HG03558 (cell line): ENCODE data around the gene PNMA8B.
"Not testable (repeated sequence)": the region's sequence is repeated elsewhere in the genome, so short reads cannot be mapped to it uniquely, and the experiment has no call there.

Source experiments
- ATAC-seq: cut with Tn5 transposase; IDR thresholded peaks from one replicate; pipeline ENCODE4 v1.9.1; 2021; ENCODE audit warnings: moderate number of reproducible peaks; ENCODE audit not compliant: unreplicated experiment; ENCODE audit errors: extremely low read depth

The PNMA8B gene, protein sequence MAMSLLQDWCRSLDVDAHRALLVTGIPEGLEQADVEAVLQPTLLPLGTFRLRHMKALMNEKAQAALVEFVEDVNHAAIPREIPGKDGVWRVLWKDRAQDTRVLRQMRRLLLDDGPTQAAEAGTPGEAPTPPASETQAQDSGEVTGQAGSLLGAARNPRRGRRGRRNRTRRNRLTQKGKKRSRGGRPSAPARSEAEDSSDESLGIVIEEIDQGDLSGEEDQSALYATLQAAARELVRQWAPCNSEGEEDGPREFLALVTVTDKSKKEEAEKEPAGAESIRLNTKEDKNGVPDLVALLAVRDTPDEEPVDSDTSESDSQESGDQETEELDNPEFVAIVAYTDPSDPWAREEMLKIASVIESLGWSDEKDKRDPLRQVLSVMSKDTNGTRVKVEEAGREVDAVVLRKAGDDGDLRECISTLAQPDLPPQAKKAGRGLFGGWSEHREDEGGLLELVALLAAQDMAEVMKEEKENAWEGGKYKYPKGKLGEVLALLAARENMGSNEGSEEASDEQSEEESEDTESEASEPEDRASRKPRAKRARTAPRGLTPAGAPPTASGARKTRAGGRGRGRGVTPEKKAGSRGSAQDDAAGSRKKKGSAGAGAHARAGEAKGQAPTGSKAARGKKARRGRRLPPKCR

GRCh38 chr19:46495786-46496099 is at the start of gene PNMA8B:
Gene PNMA8B (minus strand): TSS chr19:46495867. CDS start chr19:46495465, 402 bp downstream.
- no peak for ATAC-seq

GRCh38 chr19:46544651-46545050 is 49.0 kb upstream of the PNMA8B start:
- no peak for ATAC-seq

DNA sequence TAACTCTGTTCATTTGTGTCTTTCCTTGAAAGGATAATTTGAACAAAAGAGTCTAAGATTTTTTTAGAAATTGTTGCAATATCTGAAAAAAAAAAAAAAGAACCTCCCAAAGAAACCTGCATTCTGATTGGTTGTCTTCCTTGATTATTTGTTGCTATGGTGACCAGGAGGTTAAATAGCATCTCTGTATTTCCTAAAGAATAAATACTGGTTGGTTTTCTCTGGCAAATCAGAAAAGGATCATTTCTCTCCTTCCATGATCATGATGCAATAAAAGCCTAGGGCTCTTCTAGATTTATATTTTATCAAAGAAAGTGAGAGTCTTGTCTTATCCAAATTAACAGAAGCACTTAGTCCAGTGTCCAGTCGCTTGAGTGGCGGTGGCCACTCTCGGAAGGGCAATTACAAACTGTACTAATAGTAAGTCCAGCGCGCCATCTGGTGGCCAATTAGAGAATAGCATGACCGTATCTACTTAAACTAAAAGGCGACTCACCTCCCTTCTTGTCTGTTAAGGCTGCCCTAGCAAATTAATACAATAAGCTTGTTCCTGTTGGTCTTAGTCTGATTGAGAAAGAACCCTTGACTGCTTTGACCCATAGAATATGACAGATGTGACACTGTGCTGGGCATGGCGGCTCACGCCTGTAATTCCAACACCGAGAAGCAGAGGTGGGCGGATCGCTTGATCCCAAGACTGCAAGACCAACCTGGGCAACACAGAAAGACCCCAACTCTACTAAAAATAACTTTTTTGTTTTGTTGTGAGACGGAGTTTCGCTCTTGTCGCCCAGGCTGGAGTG is 47.0 kb upstream of the PNMA8B start:
- ATAC-seq = no peak

GRCh38 chr19:46537136-46538097 is 41.8 kb upstream of the PNMA8B start:
- ATAC-seq = no peak

DNA sequence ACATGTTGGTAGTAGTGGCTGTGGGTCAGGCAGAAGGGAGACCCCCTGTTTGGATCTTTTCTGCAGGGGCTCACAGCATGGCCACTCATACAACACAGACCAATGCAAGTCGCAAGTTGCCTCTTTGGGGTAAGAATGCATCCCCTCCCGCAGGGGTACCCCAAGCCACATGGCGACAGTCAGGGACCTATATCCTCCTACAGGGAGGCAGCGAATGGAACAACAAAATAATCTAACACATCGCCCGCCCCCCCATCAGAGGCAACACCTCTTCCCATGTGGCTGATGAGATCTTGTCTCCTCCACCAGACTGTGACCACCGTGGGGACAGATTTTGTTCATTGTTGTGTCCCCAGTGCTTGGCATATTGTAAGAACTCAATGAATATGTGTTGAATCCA is 40.7 kb upstream of the PNMA8B start:
- ATAC-seq = no peak

DNA sequence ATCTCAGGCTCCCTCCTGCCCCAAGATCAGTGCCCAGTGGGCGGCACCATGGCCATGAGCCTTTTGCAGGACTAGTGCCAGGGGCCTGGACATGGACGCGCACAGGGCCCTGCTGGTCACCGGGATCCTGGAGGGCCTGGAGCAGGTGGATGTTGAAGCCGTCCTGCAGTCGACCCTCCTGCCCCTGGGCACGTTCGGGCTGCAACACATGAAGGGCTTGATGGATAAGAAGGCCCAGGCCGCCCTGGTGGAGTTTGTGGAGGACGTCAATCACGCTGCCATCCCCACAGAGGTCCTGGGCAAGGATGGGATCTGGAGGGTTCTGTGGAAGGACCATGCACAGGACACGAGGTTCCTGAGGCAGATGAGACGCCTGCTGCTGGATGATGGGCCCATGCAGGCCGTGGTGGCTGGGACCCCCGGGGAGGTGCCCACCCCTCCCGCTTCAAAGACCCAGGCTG is 38.0 kb upstream of the PNMA8B start:
- no peak for ATAC-seq

DNA sequence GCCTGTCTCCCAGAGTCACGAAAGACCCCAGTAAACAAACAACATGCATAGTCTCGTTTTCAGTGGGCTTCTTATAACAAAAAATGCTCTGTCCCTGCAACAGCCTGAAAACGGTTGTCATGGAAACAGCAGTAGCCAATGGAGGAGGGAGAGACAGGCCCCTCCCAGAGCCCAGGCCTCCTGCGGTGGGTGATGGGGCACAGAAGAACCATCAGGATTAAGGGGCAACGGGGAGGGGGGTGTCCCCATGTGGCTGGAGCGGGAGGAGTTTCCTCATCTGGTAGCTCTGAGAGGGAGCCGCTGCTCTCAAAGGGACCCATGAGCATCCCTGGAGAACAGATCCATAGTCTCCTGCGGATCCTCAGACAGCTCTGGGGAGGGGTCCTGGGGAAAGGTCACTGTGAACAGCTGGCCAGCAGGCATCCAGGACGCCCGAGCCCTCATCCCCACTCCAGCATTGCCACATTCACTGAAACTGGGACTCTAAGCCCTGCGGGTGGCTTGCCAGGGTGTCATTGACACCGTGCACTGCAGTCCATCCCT is 37.5 kb upstream of the PNMA8B start:
- ATAC-seq = no peak

DNA sequence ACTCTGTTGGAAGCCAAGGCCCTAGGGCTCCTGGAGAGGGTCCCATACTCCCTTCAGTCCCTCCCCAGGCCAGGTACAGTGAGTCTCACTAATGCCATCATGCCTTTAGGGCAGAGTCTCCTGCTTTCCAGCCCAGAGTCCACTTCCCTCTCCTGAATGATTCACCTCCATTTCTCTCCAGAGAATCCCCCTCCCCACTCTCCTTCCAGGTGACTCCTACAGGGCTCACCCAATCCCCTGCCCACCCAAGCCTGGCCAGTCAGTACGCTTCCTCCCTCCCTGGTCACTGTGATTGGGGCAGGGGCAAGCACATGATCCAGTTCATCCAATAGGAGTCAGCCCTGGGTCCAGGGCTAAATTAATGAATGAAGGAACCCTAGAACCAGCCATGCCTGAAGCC is 35.0 kb upstream of the PNMA8B start:
- no peak for ATAC-seq

DNA sequence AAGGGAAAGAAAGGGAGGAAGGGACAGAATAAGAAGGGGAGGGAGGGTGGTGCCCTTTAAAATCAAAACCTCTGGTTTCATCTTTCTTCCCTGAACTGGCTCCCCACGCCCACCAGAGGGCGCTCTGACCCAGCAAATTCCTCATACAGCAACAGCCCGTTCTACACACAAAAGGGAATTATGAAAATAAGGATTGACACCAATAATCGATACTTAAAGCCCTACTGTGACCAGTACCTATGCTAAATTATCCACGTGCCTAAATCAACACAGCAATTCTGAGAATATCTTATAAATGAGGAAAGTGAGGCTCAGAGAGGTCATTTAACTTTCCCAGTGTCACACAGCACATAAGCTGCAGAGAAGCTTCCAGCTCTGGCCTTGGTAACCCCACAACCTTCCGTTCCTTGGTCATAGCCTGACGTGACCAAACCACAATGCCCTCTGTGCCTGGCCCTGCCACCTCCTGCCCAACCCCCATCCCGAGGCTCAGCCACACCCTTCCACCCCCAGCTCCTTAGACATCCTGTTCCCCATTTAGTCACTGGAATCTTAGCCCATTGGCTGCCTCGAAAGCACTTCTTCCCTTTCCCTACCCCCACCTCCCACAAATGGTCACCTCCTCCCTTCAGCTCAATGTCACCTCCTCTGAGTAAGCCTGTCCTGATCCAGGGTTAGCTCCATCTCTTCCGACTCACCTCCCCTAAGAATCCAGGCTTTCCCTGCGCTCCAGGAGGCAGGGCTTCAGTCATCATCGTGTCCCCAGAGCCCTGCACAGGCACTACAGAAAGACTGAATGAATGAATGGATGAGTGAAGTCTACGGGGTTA is 34.2 kb upstream of the PNMA8B start:
- no peak for ATAC-seq

DNA sequence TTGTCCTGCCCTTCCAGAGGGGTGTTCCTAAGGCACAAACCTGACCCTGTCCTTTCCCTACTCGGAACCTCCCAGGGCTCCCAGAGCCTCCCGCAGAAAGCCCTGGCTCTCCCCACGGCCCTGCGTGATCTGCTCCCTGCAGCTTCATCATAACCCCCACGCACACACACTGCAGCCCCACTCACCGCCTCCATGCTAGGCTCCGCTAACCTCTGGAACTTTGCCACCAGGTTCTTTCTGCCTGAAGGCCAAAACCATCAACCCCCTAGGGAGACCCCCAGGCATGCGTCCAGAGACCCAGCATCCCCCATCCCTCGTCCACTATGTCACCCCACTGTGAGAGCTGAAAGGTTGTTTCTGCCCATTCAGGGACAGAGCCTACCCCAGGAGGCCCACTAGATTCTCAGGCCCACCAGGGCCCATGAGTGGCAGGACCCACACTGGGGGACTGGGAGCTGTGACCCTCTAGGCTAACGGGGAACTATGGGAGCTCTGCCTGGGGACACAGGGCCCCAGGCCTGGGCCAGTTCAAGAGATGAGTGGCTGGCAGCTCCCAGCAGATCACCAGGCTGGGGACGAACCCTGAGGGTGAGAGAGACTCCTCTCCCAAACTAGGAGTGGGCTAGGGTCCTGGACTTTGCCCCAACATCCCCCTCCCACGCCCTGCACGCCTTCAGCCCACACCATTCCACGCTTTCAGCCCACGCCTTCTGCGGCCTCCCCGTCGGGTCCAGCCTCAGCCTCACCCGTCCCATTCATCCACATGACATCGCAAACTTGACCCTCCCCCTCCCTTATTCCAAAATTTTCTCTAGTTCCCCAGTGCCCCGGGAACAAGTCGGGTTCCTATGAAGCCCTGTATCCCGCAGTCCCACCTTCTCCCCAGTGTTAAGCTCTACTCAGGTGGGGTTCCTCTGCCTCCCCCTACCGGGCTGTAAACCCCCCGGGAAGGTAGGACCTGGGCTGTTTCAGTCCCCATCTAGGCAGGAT is 33.2 kb upstream of the PNMA8B start:
- no peak for ATAC-seq

GRCh38 chr19:46526801-46527200 is 31.1 kb upstream of the PNMA8B start:
- ATAC-seq = not testable (repeated sequence)

GRCh38 chr19:46524308-46524707 is 28.6 kb upstream of the PNMA8B start:
- no peak for ATAC-seq

GRCh38 chr19:46522988-46523387 is 27.3 kb upstream of the PNMA8B start:
- ATAC-seq = not testable (repeated sequence)

- no peak for ATAC-seq
Observed at GRCh38 chr19:46521241-46521868, 25.7 kb upstream of the PNMA8B start.

DNA sequence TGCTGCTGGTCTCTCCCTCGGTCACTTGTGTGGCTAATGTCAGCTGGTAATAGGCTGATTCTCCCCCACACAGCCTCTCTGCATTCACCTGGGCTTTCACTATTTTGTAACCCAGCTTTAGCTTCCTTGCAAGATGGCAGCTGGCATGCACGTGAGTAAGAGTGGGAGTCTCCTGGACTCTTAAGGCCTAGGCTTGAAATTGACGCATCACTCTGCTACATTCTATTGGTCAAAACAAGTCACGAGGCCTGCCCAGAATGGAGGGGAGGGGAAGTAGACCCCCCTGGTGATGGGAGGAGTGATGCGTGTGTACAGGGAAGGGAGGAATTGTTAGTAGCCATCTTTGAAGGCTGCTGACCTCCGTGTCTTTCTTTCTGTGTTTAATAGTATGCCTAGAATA is 24.9 kb upstream of the PNMA8B start:
- ATAC-seq = no peak

- ATAC-seq = no peak
Observed at GRCh38 chr19:46517471-46517870, 21.8 kb upstream of the PNMA8B start.

- ATAC-seq = no peak
Observed at GRCh38 chr19:46515879-46516350, 20.2 kb upstream of the PNMA8B start.
